GM12891 (cell line): ENCODE data around the gene NMNAT1. TPM values are rescaled to one million over a fixed set of nuclear protein-coding genes. Genes with fewer than 3 reads are reported as not detected.

Source experiments
- DNase-seq: peaks from one replicate; pipeline ENCODE4 v3.0.0; 2011; ENCODE audit warnings: low spot score; ENCODE audit not compliant: insufficient read length
- FAIRE-seq: peaks from 2 replicates; lab custom pipeline; 2011; peaks lifted over from hg19 to GRCh38; lab: Jason Lieb, UNC
- PAX5 ChIP-seq: IDR thresholded peaks from 2 replicates; pipeline ENCODE4 v1.6.1; 2011; ENCODE audit warnings: low read length, moderate library complexity, mild to moderate bottlenecking; ENCODE audit not compliant: insufficient read depth, severe bottlenecking
- POLR2A ChIP-seq: IDR thresholded peaks from 2 replicates; pipeline ENCODE4 v1.6.1; 2011; ENCODE audit warnings: low read depth, low read length, control low read depth
- POLR2AphosphoS5 ChIP-seq: IDR thresholded peaks from 2 replicates; pipeline ENCODE4 v1.6.1; 2011; ENCODE audit warnings: low read depth, low read length, control low read depth
- POU2F2 ChIP-seq: IDR thresholded peaks from 2 replicates; pipeline ENCODE4 v1.6.1; 2011; ENCODE audit warnings: low read depth, mild to moderate bottlenecking, control low read depth, low read length, moderate library complexity
- SPI1 ChIP-seq: IDR thresholded peaks from 2 replicates; pipeline ENCODE4 v1.6.1; 2011; ENCODE audit warnings: low read depth, low read length, control low read depth
- TAF1 ChIP-seq: IDR thresholded peaks from 2 replicates; pipeline ENCODE4 v1.6.1; 2011; ENCODE audit warnings: low read depth, low read length, control low read depth
- polyA plus RNA-seq: library from polyadenylated mRNA; unstranded; fragments of >200 nt; gene quantifications from one replicate; pipeline ENCODE4 v1.2.1, GENCODE V29; 2012; ENCODE audit warnings: low read depth, missing spikeins, inconsistent platforms; ENCODE audit not compliant: missing spikeins

NMNAT1 gene
- 6.9 TPM for polyA plus RNA-seq

GRCh38 chr1:9942939-9943788, at the start of gene NMNAT1, which contains the start of gene LZIC:
Gene NMNAT1, plus strand, starts transcription at chr1:9943475. Its CDS starts 28,599 bp downstream, at chr1:9972074.
Gene LZIC, minus strand, starts transcription at chr1:9943391. Its CDS starts 6,772 bp downstream, at chr1:9936619.
- peak; percentile 80 for DNase-seq
- peak; percentile 96 for TF ChIP-seq TAF1
- TF ChIP-seq POLR2AphosphoS5, result peak; percentile 97
- TF ChIP-seq SPI1, result no peak
- TF ChIP-seq PAX5, result peak; percentile 79
- TF ChIP-seq POU2F2, result peak; percentile 93
- peak; percentile 96 for TF ChIP-seq POLR2A
- FAIRE-seq, result peak; percentile 84

GRCh38 chr1:9894115-9894514, 49.2 kb upstream of the NMNAT1 start:
- FAIRE-seq, result peak; percentile 41
- DNase-seq, result no peak
- TF ChIP-seq TAF1, result no peak
- no peak for TF ChIP-seq POLR2A
- no peak for TF ChIP-seq PAX5
- TF ChIP-seq POLR2AphosphoS5, result no peak
- no peak for TF ChIP-seq POU2F2
- no peak for TF ChIP-seq SPI1

GRCh38 chr1:9900142-9901043, 42.9 kb upstream of the NMNAT1 start:
- DNase-seq (no peak), FAIRE-seq (peak; percentile 75)
- peak; percentile 76 for TF ChIP-seq SPI1
- TF ChIP-seq POU2F2, result no peak
- no peak for TF ChIP-seq PAX5
- no peak for TF ChIP-seq POLR2AphosphoS5
- no peak for TF ChIP-seq POLR2A
- no peak for TF ChIP-seq TAF1

GRCh38 chr1:9901148-9902059, 41.9 kb upstream of the NMNAT1 start:
- no peak for DNase-seq
- no peak for TF ChIP-seq SPI1
- TF ChIP-seq TAF1, result no peak
- TF ChIP-seq POU2F2, result no peak
- TF ChIP-seq PAX5, result no peak
- FAIRE-seq, result no peak

GRCh38 chr1:9902060-9902452, 41.2 kb upstream of the NMNAT1 start:
- FAIRE-seq (no peak), DNase-seq (no peak)
- TF ChIP-seq SPI1 (no peak), TAF1 (no peak)

GRCh38 chr1:9903801-9904527, 39.3 kb upstream of the NMNAT1 start:
- no peak for DNase-seq
- FAIRE-seq, result no peak
- no peak for TF ChIP-seq PAX5
- no peak for TF ChIP-seq TAF1
- TF ChIP-seq POLR2AphosphoS5, result no peak
- TF ChIP-seq SPI1, result no peak
- TF ChIP-seq POLR2A, result no peak
- no peak for TF ChIP-seq POU2F2

GRCh38 chr1:9904596-9904995, 38.7 kb upstream of the NMNAT1 start:
- no peak for FAIRE-seq
- no peak for DNase-seq
- no peak for TF ChIP-seq POU2F2

- TF ChIP-seq POU2F2 (no peak), POLR2A (no peak), TAF1 (no peak), SPI1 (no peak), POLR2AphosphoS5 (no peak), PAX5 (no peak)
- no peak for FAIRE-seq
- DNase-seq, result no peak
Measured at GRCh38 chr1:9905010-9905409, 38.3 kb upstream of the NMNAT1 start.
